ENCODE measurements around the gene TTC29.

DNA sequence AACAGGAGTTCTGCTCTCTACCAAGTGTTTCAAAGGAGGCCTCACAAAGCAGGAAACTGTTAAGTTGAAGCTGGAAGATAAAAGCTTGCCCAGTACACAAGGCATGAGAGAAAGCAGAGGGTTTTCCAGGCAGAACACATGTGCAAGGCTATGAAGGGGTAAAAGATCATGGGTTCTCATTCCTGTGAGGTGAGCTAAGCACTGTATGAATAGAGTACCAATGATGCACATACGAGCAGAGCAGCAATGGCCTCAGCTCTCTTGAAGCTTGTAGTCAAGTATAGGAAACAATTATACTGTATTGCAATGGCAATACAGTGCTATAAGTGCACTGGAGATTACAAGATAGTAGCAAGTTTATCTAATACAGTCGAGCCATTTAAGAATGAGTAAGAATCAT, 18.0 kb downstream of the TTC29 start:
- TF ChIP-seq, protein P1, sequence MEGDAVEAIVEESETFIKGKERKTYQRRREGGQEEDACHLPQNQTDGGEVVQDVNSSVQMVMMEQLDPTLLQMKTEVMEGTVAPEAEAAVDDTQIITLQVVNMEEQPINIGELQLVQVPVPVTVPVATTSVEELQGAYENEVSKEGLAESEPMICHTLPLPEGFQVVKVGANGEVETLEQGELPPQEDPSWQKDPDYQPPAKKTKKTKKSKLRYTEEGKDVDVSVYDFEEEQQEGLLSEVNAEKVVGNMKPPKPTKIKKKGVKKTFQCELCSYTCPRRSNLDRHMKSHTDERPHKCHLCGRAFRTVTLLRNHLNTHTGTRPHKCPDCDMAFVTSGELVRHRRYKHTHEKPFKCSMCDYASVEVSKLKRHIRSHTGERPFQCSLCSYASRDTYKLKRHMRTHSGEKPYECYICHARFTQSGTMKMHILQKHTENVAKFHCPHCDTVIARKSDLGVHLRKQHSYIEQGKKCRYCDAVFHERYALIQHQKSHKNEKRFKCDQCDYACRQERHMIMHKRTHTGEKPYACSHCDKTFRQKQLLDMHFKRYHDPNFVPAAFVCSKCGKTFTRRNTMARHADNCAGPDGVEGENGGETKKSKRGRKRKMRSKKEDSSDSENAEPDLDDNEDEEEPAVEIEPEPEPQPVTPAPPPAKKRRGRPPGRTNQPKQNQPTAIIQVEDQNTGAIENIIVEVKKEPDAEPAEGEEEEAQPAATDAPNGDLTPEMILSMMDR (IDR thresholded peaks at IDR 0.05) = no peak
- no peak for TF ChIP-seq POLR2A (IDR thresholded peaks at IDR 0.05)
